Liver (tissue), 9 donors: ENCODE measurements around the gene ZFP57. TPM values are rescaled to one million over a fixed set of nuclear protein-coding genes. Genes with fewer than 3 reads are reported as not detected.
"Not testable (repeated sequence)": the region's sequence is repeated elsewhere in the genome, so short reads cannot be mapped to it uniquely, and the experiment has no call there.

Experiments
- DNase-seq: peaks from one replicate; pipeline ENCODE4 v3.0.0-alpha.2; 2017; ENCODE audit warnings: low spot score
- H3K27ac ChIP-seq, 2 donors: one replicate each; pipeline ENCODE4 v1.7.0; 2013; ENCODE audit warnings: inconsistent platforms in 2 of 2, low read length in 2 of 2, control low read depth in 1 of 2, low read depth in 1 of 2, mild to moderate bottlenecking in 1 of 2
- H3K27me3 ChIP-seq, 4 donors: one replicate each; pipeline versions ENCODE4 v1.6.1 to v1.7.0; 2013; ENCODE audit warnings: low read length in 3 of 4, inconsistent platforms in 1 of 4, mild to moderate bottlenecking in 1 of 4, moderate library complexity in 1 of 4; ENCODE audit not compliant: control insufficient read depth in 4 of 4, insufficient read depth in 4 of 4
- H3K36me3 ChIP-seq, 4 donors: one replicate each; pipeline versions ENCODE4 v1.6.1 to v1.7.0; 2013; ENCODE audit warnings: low read length in 3 of 4, mild to moderate bottlenecking in 3 of 4, low read depth in 1 of 4, moderate library complexity in 1 of 4; ENCODE audit not compliant: control insufficient read depth in 4 of 4, insufficient read depth in 3 of 4
- H3K4me1 ChIP-seq, 4 donors: one replicate each; pipeline versions ENCODE4 v1.6.1 to v1.7.0; 2013; ENCODE audit warnings: low read length in 3 of 4, mild to moderate bottlenecking in 3 of 4, moderate library complexity in 1 of 4; ENCODE audit not compliant: control insufficient read depth in 4 of 4, insufficient read depth in 4 of 4
- H3K4me3 ChIP-seq, 3 donors: one replicate each; pipeline versions ENCODE4 v1.6.1 to v1.7.0; 2013; ENCODE audit warnings: low read length in 3 of 3, control low read depth in 1 of 3, low read depth in 1 of 3, mild to moderate bottlenecking in 1 of 3
- H3K9ac ChIP-seq, 2 donors: one replicate each; pipeline ENCODE4 v1.7.0; 2013; ENCODE audit warnings: low read length in 2 of 2, mild to moderate bottlenecking in 2 of 2, moderate library complexity in 2 of 2, control low read depth in 1 of 2, low read depth in 1 of 2
- H3K9me3 ChIP-seq, 4 donors: one replicate each; pipeline versions ENCODE4 v1.6.1 to v1.7.0; 2013; ENCODE audit warnings: low read length in 3 of 4; ENCODE audit not compliant: control insufficient read depth in 4 of 4
- EGR1 ChIP-seq, 2 donors: IDR thresholded peaks; 2 replicates each; pipeline ENCODE4 v1.6.1; 2016 to 2018; ENCODE audit warnings: antibody characterized with exemption in 2 of 2, low read depth in 2 of 2
- FOXA1 ChIP-seq: IDR thresholded peaks from 2 replicates; pipeline ENCODE4 v1.6.1; 2016; ENCODE audit warnings: antibody characterized with exemption
- FOXA2 ChIP-seq: IDR thresholded peaks from 2 replicates; pipeline ENCODE4 v1.6.1; 2016; ENCODE audit warnings: antibody characterized with exemption
- GABPA ChIP-seq, 2 donors: IDR thresholded peaks in 1 of 2; conservative IDR thresholded peaks in 1 of 2; 2 replicates each; pipeline ENCODE4 v1.6.1; 2016; ENCODE audit warnings: antibody characterized with exemption in 2 of 2, mild to moderate bottlenecking in 1 of 2, moderate library complexity in 1 of 2
- HNF4A ChIP-seq, 2 donors: conservative IDR thresholded peaks; 2 replicates each; pipeline ENCODE4 v1.6.1; 2016; ENCODE audit warnings: antibody characterized with exemption in 2 of 2, mild to moderate bottlenecking in 2 of 2
- HNF4G ChIP-seq: IDR thresholded peaks from 2 replicates; pipeline ENCODE4 v1.6.1; 2016; ENCODE audit warnings: antibody characterized with exemption
- JUND ChIP-seq, 2 donors: IDR thresholded peaks; 2 replicates each; pipeline ENCODE4 v1.6.1; 2016; ENCODE audit warnings: antibody characterized with exemption in 2 of 2
- MAX ChIP-seq: IDR thresholded peaks from 2 replicates; pipeline ENCODE4 v1.6.1; 2016; ENCODE audit warnings: antibody characterized with exemption
- NR2F2 ChIP-seq: IDR thresholded peaks from 2 replicates; pipeline ENCODE4 v1.6.1; 2016; ENCODE audit warnings: antibody characterized with exemption
- RAD21 ChIP-seq, 2 donors: IDR thresholded peaks; 2 replicates each; pipeline ENCODE4 v1.6.1; 2016; ENCODE audit warnings: antibody characterized with exemption in 2 of 2, mild to moderate bottlenecking in 2 of 2
- RXRA ChIP-seq, 2 donors: IDR thresholded peaks; 2 replicates each; pipeline ENCODE4 v1.6.1; 2017 to 2018; ENCODE audit warnings: antibody characterized with exemption in 2 of 2, mild to moderate bottlenecking in 1 of 2
- SP1 ChIP-seq: IDR thresholded peaks from 2 replicates; pipeline ENCODE4 v1.6.1; 2018; ENCODE audit warnings: antibody characterized with exemption, mild to moderate bottlenecking
- TAF1 ChIP-seq: conservative IDR thresholded peaks from 2 replicates; pipeline ENCODE4 v1.6.1; 2016; ENCODE audit warnings: antibody characterized with exemption, mild to moderate bottlenecking
- YY1 ChIP-seq: IDR thresholded peaks from 2 replicates; pipeline ENCODE4 v1.6.1; 2016; ENCODE audit warnings: antibody characterized with exemption, mild to moderate bottlenecking
- WGBS: extraction: QIAGEN DNeasy Blood & Tissue Kit; methylation state at CpG from one replicate; pipeline ENCODE4 v1.1.7; 2013; 5-methylcytosine and 5-hydroxymethylcytosine counted together
- polyA plus RNA-seq, 2 donors: library from polyadenylated mRNA; stranded (reverse) in 1 of 2; unstranded in 1 of 2; fragments of 200-250 nt in 1 of 2; fragments of >200 nt in 1 of 2; fragmentation: Nextera tagmentation in 1 of 2; extraction: Ambion mirVana in 1 of 2; gene quantifications; one replicate each; pipeline versions ENCODE4 v1.2.1 to v1.2.3, GENCODE V29; 2013 to 2015
- total RNA-seq, 2 donors: library from RNA; depleted of rRNA; stranded (reverse); fragments of >200 nt; gene quantifications; one replicate each; pipeline ENCODE4 v1.2.3, GENCODE V29; 2014
- TF ChIP-seq, protein P1 (sequence below): IDR thresholded peaks from 2 replicates; pipeline ENCODE4 v1.6.1; 2016; ENCODE audit warnings: antibody characterized with exemption
- TF ChIP-seq, protein P2 (sequence below): fragments of 150-350 bp; IDR thresholded peaks from 2 replicates; pipeline ENCODE4 v1.5.1; 2017; ENCODE audit warnings: improper control_type of control experiment, low read depth, low read length; ENCODE audit not compliant: missing input control
- TF ChIP-seq, protein P3 (sequence below): IDR thresholded peaks from 2 replicates; pipeline ENCODE4 v1.6.1; 2016; ENCODE audit warnings: antibody characterized with exemption
- TF ChIP-seq, protein P4 (sequence below): IDR thresholded peaks from 2 replicates; pipeline ENCODE4 v1.6.1; 2016; ENCODE audit warnings: antibody characterized with exemption, mild to moderate bottlenecking
- donor health status: healthy.
- donor health status: healthy.
- donor health status: healthy.
- donor health status: healthy.
- donor health status: healthy.

Gene ZFP57
- total and polyA plus RNA-seq, 4 donors, result not detected

- H3K36me3 ChIP-seq, H3K9me3 ChIP-seq, DNase-seq, H3K27ac ChIP-seq, H3K27me3 ChIP-seq, H3K4me3 ChIP-seq, H3K9ac ChIP-seq, H3K4me1 ChIP-seq: not testable (repeated sequence)
- WGBS, result 47% methylated on average over 14 of the region's 14 CpGs
Measured at GRCh38 chr6:29661502-29662141, 19.3 kb downstream of the ZFP57 start.

- H3K27me3 ChIP-seq, result peaks cover 0 to 3% (median 3%) of the 10 kb centered on the region in 4 donors
- H3K9me3 ChIP-seq, result no peaks in the 10 kb centered on the region
- no peaks in the 10 kb centered on the region for H3K36me3 ChIP-seq
- H3K4me1 ChIP-seq, result no peaks in the 10 kb centered on the region
- no peak overlapping the region for H3K27ac ChIP-seq
- TF ChIP-seq HNF4G (no peak), JUND (IDR thresholded peaks at IDR 0.05) (no peak), HNF4A (conservative IDR thresholded peaks at IDR 0.05) (no peak), FOXA2 (no peak), SP1 (no peak), MAX (no peak), TAF1 (no peak), RXRA (IDR thresholded peaks at IDR 0.05) (no peak), RAD21 (IDR thresholded peaks at IDR 0.05) (no peak), NR2F2 (no peak), GABPA (IDR thresholded peaks at IDR 0.05 in 1 of 2, conservative IDR thresholded peaks at IDR 0.05 in 1 of 2) (no peak), YY1 (no peak), FOXA1 (no peak), EGR1 (IDR thresholded peaks at IDR 0.05; ENCODE audit: low read depth in 2 of 2) (no peak)
- TF ChIP-seq, protein P1, sequence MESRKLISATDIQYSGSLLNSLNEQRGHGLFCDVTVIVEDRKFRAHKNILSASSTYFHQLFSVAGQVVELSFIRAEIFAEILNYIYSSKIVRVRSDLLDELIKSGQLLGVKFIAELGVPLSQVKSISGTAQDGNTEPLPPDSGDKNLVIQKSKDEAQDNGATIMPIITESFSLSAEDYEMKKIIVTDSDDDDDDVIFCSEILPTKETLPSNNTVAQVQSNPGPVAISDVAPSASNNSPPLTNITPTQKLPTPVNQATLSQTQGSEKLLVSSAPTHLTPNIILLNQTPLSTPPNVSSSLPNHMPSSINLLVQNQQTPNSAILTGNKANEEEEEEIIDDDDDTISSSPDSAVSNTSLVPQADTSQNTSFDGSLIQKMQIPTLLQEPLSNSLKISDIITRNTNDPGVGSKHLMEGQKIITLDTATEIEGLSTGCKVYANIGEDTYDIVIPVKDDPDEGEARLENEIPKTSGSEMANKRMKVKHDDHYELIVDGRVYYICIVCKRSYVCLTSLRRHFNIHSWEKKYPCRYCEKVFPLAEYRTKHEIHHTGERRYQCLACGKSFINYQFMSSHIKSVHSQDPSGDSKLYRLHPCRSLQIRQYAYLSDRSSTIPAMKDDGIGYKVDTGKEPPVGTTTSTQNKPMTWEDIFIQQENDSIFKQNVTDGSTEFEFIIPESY, result no peak
- TF ChIP-seq, protein P2, sequence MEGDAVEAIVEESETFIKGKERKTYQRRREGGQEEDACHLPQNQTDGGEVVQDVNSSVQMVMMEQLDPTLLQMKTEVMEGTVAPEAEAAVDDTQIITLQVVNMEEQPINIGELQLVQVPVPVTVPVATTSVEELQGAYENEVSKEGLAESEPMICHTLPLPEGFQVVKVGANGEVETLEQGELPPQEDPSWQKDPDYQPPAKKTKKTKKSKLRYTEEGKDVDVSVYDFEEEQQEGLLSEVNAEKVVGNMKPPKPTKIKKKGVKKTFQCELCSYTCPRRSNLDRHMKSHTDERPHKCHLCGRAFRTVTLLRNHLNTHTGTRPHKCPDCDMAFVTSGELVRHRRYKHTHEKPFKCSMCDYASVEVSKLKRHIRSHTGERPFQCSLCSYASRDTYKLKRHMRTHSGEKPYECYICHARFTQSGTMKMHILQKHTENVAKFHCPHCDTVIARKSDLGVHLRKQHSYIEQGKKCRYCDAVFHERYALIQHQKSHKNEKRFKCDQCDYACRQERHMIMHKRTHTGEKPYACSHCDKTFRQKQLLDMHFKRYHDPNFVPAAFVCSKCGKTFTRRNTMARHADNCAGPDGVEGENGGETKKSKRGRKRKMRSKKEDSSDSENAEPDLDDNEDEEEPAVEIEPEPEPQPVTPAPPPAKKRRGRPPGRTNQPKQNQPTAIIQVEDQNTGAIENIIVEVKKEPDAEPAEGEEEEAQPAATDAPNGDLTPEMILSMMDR, result no peak
- TF ChIP-seq, protein P3, sequence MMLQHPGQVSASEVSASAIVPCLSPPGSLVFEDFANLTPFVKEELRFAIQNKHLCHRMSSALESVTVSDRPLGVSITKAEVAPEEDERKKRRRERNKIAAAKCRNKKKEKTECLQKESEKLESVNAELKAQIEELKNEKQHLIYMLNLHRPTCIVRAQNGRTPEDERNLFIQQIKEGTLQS, result no peak
- TF ChIP-seq, protein P4, sequence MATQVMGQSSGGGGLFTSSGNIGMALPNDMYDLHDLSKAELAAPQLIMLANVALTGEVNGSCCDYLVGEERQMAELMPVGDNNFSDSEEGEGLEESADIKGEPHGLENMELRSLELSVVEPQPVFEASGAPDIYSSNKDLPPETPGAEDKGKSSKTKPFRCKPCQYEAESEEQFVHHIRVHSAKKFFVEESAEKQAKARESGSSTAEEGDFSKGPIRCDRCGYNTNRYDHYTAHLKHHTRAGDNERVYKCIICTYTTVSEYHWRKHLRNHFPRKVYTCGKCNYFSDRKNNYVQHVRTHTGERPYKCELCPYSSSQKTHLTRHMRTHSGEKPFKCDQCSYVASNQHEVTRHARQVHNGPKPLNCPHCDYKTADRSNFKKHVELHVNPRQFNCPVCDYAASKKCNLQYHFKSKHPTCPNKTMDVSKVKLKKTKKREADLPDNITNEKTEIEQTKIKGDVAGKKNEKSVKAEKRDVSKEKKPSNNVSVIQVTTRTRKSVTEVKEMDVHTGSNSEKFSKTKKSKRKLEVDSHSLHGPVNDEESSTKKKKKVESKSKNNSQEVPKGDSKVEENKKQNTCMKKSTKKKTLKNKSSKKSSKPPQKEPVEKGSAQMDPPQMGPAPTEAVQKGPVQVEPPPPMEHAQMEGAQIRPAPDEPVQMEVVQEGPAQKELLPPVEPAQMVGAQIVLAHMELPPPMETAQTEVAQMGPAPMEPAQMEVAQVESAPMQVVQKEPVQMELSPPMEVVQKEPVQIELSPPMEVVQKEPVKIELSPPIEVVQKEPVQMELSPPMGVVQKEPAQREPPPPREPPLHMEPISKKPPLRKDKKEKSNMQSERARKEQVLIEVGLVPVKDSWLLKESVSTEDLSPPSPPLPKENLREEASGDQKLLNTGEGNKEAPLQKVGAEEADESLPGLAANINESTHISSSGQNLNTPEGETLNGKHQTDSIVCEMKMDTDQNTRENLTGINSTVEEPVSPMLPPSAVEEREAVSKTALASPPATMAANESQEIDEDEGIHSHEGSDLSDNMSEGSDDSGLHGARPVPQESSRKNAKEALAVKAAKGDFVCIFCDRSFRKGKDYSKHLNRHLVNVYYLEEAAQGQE, result no peak
- 76% methylated on average over 3 of the region's 3 CpGs for WGBS
- H3K4me3 ChIP-seq, result no peak overlapping the region
- H3K9ac ChIP-seq, result no peak overlapping the region
- DNase-seq, result no peak
Measured at GRCh38 chr6:29661071-29661470, 19.9 kb downstream of the ZFP57 start.
